Transverse colon (tissue), 4 donors: ENCODE results near the gene MPLKIP. TPM values are rescaled to one million over a fixed set of nuclear protein-coding genes. Genes with fewer than 3 reads are reported as not detected.
"Not testable (repeated sequence)": the region's sequence is repeated elsewhere in the genome, so short reads cannot be mapped to it uniquely, and the experiment has no call there.

Experiments
- DNase-seq: peaks from one replicate; pipeline ENCODE4 v3.0.0-alpha.2; 2019
- H3K27ac ChIP-seq, 4 donors: fragments of 200-600 bp; sonication (generic); 2 replicates each; pipeline ENCODE4 v1.5.1; 2016 to 2018; ENCODE audit warnings: inconsistent platforms in 4 of 4
- H3K27me3 ChIP-seq: fragments of 200-600 bp; sonication (generic); 2 replicates; pipeline ENCODE4 v1.5.1; 2017; ENCODE audit warnings: inconsistent platforms
- H3K36me3 ChIP-seq, 4 donors: fragments of 200-600 bp; sonication (generic); 2 replicates each; pipeline ENCODE4 v1.5.1; 2017 to 2019; ENCODE audit warnings: inconsistent platforms in 4 of 4
- H3K4me1 ChIP-seq, 4 donors: fragments of 200-600 bp; sonication (generic); 2 replicates each; pipeline ENCODE4 v1.5.1; 2017 to 2020; ENCODE audit warnings: inconsistent platforms in 4 of 4
- H3K4me3 ChIP-seq, 4 donors: fragments of 200-600 bp; sonication (generic); 1 replicate in 1 of 4; 2 replicates in 3 of 4; pipeline versions ENCODE4 v1.5.1 to v1.6.1; 2017 to 2019; ENCODE audit warnings: inconsistent platforms in 4 of 4
- H3K9me3 ChIP-seq, 2 donors: fragments of 200-600 bp; sonication (generic); 2 replicates each; pipeline ENCODE4 v1.5.1; 2017 to 2019; ENCODE audit warnings: inconsistent platforms in 2 of 2
- EP300 ChIP-seq: sonication (generic); formaldehyde crosslinking; IDR thresholded peaks from one replicate; pipeline ENCODE4 v1.6.1; 2017; ENCODE audit warnings: antibody characterized with exemption, low read depth
- POLR2A ChIP-seq: fragments of 450-650 bp; IDR thresholded peaks from one replicate; pipeline ENCODE4 v1.6.1; 2016; ENCODE audit warnings: antibody characterized with exemption, mild to moderate bottlenecking, moderate library complexity
- POLR2AphosphoS5 ChIP-seq, 3 donors: sonication (generic); formaldehyde crosslinking; IDR thresholded peaks; one replicate each; pipeline ENCODE4 v1.6.1; 2016; ENCODE audit warnings: antibody characterized with exemption in 3 of 3
- WGBS, 2 donors: methylation state at CpG; one replicate each; pipeline ENCODE4 v1.1.5; 2018; ENCODE audit warnings: low coverage in 1 of 2; 5-methylcytosine and 5-hydroxymethylcytosine counted together
- in situ Hi-C, 4 donors: fragments of 200-750 bp; cut with MboI; loops; one replicate each; pipeline versions ENCODE4 v1.15.0 to v1.15.1; 2017; ENCODE audit warnings: low sequenced_read_pairs in 3 of 4, low pct_ligation_motif_present in 1 of 4, low pct_unique_long_range_greater_than_20kb in 1 of 4
- intact Hi-C: fragments of 100-400 bp; cut with DNase I; formaldehyde crosslinking; loops from one replicate; pipeline ENCODE4 v1.15.1; 2023; ENCODE audit warnings: low total_unique reads
- total RNA-seq, 4 donors: library from RNA; depleted of rRNA; stranded (reverse); fragments of >200 nt; gene quantifications; one replicate each; pipeline ENCODE4 v1.1.0, GENCODE V29; 2016
- TF ChIP-seq, protein P1 (sequence below), 5 experiments: fragments of 200-600 bp in 3 of 5; fragments of 450-650 bp in 2 of 5; sonication (generic) in 3 of 5; IDR thresholded peaks; 1 replicate in 2 of 5; 2 replicates in 3 of 5; pipeline ENCODE4 v1.5.1; 2016 to 2017; ENCODE audit warnings: antibody characterized with exemption in 5 of 5, inconsistent platforms in 3 of 5, mild to moderate bottlenecking in 2 of 5, moderate library complexity in 1 of 5

MPLKIP gene
- total RNA-seq = 10 to 100 TPM in 2 of 4 donors, 1 to 10 TPM in 2; 3.7 to 47.0 (median 25.9) TPM

GRCh38 chr7:40134428-40135316 is at the start of gene MPLKIP, which contains the start of gene SUGCT:
TSS of gene MPLKIP (minus strand) at chr7:40134622. CDS start at chr7:40134567, 55 bp downstream.
TSS of gene SUGCT (plus strand) at chr7:40135005.
- no peak for TF ChIP-seq EP300
- TF ChIP-seq POLR2A = peak; percentile 78
- TF ChIP-seq, protein P1, sequence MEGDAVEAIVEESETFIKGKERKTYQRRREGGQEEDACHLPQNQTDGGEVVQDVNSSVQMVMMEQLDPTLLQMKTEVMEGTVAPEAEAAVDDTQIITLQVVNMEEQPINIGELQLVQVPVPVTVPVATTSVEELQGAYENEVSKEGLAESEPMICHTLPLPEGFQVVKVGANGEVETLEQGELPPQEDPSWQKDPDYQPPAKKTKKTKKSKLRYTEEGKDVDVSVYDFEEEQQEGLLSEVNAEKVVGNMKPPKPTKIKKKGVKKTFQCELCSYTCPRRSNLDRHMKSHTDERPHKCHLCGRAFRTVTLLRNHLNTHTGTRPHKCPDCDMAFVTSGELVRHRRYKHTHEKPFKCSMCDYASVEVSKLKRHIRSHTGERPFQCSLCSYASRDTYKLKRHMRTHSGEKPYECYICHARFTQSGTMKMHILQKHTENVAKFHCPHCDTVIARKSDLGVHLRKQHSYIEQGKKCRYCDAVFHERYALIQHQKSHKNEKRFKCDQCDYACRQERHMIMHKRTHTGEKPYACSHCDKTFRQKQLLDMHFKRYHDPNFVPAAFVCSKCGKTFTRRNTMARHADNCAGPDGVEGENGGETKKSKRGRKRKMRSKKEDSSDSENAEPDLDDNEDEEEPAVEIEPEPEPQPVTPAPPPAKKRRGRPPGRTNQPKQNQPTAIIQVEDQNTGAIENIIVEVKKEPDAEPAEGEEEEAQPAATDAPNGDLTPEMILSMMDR (IDR thresholded peaks at IDR 0.05) = peak; percentile 94 to 99 (median 98)
- peak; percentile 60 to 72 (median 68) for TF ChIP-seq POLR2AphosphoS5 (IDR thresholded peaks at IDR 0.05)
- peak within 1 kb of the TSS; percentile 72 to 94 (median 79) for H3K4me3 ChIP-seq
- no peaks in the 10 kb centered on the region for H3K27me3 ChIP-seq
- DNase-seq = peak; percentile 85
- no peaks in the 10 kb centered on the region for H3K9me3 ChIP-seq
- H3K4me1 ChIP-seq = peaks cover 8 to 35% (median 20%) of the 10 kb centered on the region in 4 donors
- peak within 1 kb of the TSS; percentile 91 to 96 (median 92) for H3K27ac ChIP-seq
- no peaks in the 10 kb centered on the region for H3K36me3 ChIP-seq
- intact Hi-C loops (no loop called here), in situ Hi-C loops (no loop called here)
- WGBS, 2 donors = 1% methylated on average over 63 of the region's 75 CpGs; no CpG with 5 or more reads in 1 of the 2 donors

- WGBS, 2 donors = 59 to 72% methylated on average over 2 to 4 of the region's 4 CpGs
- no peaks in the 10 kb centered on the region for H3K36me3 ChIP-seq
- in situ Hi-C loops = no loop called here
- intact Hi-C loops = no loop called here
- no peak for DNase-seq
- H3K4me3 ChIP-seq = no peak overlapping the region
- H3K4me1 ChIP-seq = no peaks in the 10 kb centered on the region
- H3K9me3 ChIP-seq = no peaks in the 10 kb centered on the region
- TF ChIP-seq, protein P1 (IDR thresholded peaks at IDR 0.05) = no peak
- TF ChIP-seq EP300 = no peak
- no peak for TF ChIP-seq POLR2A
- TF ChIP-seq POLR2AphosphoS5 (IDR thresholded peaks at IDR 0.05) = no peak
- no peaks in the 10 kb centered on the region for H3K27me3 ChIP-seq
- H3K27ac ChIP-seq = no peak overlapping the region
These were observed 48.0 kb upstream of the MPLKIP start for GRCh38 chr7:40182452-40182851.

DNA sequence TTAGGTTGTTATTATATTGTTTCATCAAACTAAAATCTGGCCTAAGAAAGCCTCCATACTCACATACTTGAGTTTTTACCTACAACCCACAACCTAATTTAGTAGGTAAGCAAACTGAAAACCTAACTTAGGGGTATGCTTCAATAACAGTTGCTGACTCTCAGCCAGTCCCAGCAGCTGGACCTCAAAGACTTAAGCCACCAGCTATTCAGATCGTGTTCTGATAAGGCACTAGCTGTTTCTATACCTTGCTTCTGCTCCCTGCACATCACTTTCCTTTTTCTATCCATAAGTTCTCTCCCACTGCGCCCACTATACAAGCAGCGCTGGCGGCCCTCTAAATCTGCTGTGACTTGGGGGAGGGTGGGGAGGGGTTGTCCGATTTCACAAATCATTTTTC is 42.6 kb upstream of the MPLKIP start:
- Histone ChIP-seq H3K9me3 (no peaks in the 10 kb centered on the region), H3K4me3 (no peak overlapping the region), H3K4me1 (no peaks in the 10 kb centered on the region), H3K27me3 (no peaks in the 10 kb centered on the region), H3K27ac (no peak overlapping the region), H3K36me3 (no peaks in the 10 kb centered on the region)
- in situ Hi-C loops (no loop called here), intact Hi-C loops (no loop called here)
- 81 to 90% methylated on average over 4 to 5 of the region's 5 CpGs for WGBS, 2 donors
- TF ChIP-seq EP300 = no peak
- TF ChIP-seq POLR2AphosphoS5 (IDR thresholded peaks at IDR 0.05) = no peak
- TF ChIP-seq, protein P1 (IDR thresholded peaks at IDR 0.05) = no peak
- TF ChIP-seq POLR2A = no peak
- DNase-seq = no peak

DNA sequence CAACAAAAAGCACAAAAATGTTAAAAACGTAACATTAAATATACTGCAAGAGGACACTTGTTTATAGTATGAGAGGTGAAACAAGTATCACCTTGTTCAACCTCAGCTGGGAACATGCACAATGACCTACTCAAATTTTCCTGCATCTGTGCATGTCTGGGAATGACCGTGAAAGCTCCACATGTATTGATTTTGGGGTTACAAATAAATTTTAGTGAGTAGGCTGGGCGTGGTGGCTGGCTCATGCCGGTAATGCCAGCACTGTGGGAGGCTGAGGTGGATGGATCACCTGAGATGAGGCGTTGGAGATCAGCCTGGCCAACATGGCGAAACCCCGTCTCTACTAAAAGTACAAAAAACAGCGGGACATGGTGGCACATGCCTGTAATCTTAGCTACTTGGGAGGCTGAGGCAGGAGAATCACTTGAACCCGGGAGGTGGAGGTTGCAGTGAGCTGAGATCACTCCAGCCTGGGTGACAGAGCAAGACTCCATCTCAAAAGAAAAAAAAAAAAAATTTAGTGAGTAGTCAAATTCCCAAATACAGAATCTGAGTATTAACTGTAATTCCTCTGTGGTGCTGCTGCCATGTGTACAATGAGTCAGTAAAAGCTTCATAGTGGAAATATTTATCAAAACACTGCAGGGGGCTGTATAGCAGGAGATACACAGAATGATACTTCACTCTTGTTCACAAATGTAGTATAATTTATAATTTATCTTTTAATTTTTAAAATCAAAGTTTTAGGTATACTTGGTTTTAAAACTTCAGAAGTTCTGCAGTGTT is 41.5 kb upstream of the MPLKIP start:
- no peaks in the 10 kb centered on the region for H3K36me3 ChIP-seq
- no peaks in the 10 kb centered on the region for H3K27me3 ChIP-seq
- H3K9me3 ChIP-seq = no peaks in the 10 kb centered on the region
- no peaks in the 10 kb centered on the region for H3K4me1 ChIP-seq
- no peak overlapping the region for H3K27ac ChIP-seq
- DNase-seq = no peak
- H3K4me3 ChIP-seq = no peak overlapping the region
- intact Hi-C loops = no loop called here
- WGBS, 2 donors = 88 to 97% methylated on average over 6 to 9 of the region's 9 CpGs
- TF ChIP-seq POLR2AphosphoS5 (IDR thresholded peaks at IDR 0.05) = no peak
- in situ Hi-C loops = no loop called here

DNA sequence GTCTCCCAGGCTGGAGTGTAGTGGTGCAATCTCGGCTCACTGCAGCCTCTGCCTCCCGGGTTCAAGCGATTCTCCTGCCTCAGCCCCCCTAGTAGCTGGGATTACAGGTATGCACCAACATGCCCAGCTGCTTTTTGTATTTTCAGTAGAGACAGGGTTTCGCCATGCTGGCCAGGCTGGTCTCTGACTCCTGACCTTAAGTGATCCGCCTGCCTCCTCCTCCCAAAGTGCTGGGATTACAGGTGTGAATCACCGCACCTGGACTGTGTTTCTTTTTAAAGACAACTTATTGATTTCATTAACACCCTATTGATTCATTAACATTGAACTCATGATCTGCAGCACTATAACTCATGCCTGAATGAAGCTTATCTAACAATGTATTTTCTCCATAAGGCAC is 40.8 kb upstream of the MPLKIP start:
- H3K4me1 ChIP-seq, H3K4me3 ChIP-seq, DNase-seq, in situ Hi-C loops, H3K36me3 ChIP-seq, H3K9me3 ChIP-seq, intact Hi-C loops, H3K27me3 ChIP-seq, H3K27ac ChIP-seq: not testable (repeated sequence)
- WGBS, 2 donors = 92 to 94% methylated on average over 3 to 6 of the region's 6 CpGs

- intact Hi-C loops, in situ Hi-C loops, DNase-seq, H3K4me1 ChIP-seq, H3K9me3 ChIP-seq, H3K27me3 ChIP-seq, H3K27ac ChIP-seq, H3K4me3 ChIP-seq, H3K36me3 ChIP-seq: not testable (repeated sequence)
- 83 to 89% methylated on average over 1 to 13 of the region's 13 CpGs for WGBS, 2 donors
These were observed 38.7 kb upstream of the MPLKIP start for GRCh38 chr7:40173121-40173520.

DNA sequence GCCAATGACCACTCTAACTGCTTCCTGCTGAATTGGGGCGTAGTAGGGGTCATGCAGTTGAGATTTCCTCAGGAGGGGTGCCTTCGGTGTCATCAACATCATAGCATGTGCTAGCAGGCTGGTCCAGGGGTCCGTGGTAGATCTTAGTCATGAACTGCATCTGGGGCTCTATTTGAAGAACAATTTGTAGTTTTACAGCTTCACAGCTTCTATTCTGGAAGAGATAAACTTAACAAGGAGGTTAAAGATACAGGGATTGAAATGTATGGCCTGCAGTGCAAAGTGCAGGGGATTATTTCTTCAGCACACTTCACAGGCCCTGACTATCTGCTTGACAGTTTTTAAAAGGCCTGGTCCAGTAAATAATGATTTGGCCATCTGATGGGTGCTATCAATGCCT is 33.8 kb upstream of the MPLKIP start:
- H3K27me3 ChIP-seq, H3K9me3 ChIP-seq, H3K27ac ChIP-seq, H3K4me1 ChIP-seq, DNase-seq, H3K36me3 ChIP-seq, H3K4me3 ChIP-seq, in situ Hi-C loops: not testable (repeated sequence)
- WGBS, 2 donors = 60 to 84% methylated on average over 2 to 3 of the region's 3 CpGs
- intact Hi-C loops = loop anchor here (5.0 kb wide), 1 partner anchor 876 kb away; no protein-coding TSS in a partner anchor
